C4-2B (cell line): ENCODE results near the gene MYH1.
A peak's percentile ranks its signal among the peaks of the same experiment; 100 is the strongest.

Experiments used
- H3K27ac ChIP-seq: fragments of 450-650 bp; 2 replicates; pipeline ENCODE4 v1.5.1; 2017
- ZFX ChIP-seq: fragments of 450-650 bp; IDR thresholded peaks from 2 replicates; pipeline ENCODE4 v1.6.1; 2017
- TF ChIP-seq, protein P1 (sequence below): fragments of 450-650 bp; conservative IDR thresholded peaks from 2 replicates; pipeline ENCODE4 v1.5.1; 2017; ENCODE audit warnings: mild to moderate bottlenecking

MYH1 gene

DNA sequence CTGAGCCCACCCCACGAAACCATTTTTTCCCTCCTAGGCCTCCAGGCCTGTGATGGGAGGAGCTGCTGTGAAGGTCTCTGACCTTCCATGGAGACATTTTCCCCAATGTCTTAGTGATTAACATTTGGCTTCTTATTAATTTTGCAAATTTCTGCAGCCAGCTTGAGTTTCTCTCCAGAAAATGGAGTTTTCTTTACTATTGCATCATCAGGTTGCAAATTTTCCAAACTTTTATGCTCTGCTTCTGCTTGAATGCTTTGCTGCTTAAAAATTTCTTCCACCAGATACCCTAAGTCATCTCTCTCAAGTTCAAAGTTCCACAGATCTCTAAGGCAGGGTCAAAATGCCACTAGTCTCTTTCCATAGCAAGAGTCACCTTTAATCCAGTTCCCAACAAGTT is 36.1 kb downstream of the MYH1 start:
- TF ChIP-seq, protein P1, sequence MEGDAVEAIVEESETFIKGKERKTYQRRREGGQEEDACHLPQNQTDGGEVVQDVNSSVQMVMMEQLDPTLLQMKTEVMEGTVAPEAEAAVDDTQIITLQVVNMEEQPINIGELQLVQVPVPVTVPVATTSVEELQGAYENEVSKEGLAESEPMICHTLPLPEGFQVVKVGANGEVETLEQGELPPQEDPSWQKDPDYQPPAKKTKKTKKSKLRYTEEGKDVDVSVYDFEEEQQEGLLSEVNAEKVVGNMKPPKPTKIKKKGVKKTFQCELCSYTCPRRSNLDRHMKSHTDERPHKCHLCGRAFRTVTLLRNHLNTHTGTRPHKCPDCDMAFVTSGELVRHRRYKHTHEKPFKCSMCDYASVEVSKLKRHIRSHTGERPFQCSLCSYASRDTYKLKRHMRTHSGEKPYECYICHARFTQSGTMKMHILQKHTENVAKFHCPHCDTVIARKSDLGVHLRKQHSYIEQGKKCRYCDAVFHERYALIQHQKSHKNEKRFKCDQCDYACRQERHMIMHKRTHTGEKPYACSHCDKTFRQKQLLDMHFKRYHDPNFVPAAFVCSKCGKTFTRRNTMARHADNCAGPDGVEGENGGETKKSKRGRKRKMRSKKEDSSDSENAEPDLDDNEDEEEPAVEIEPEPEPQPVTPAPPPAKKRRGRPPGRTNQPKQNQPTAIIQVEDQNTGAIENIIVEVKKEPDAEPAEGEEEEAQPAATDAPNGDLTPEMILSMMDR = no peak
- TF ChIP-seq ZFX = no peak
- H3K27ac ChIP-seq = no peak overlapping the region

DNA sequence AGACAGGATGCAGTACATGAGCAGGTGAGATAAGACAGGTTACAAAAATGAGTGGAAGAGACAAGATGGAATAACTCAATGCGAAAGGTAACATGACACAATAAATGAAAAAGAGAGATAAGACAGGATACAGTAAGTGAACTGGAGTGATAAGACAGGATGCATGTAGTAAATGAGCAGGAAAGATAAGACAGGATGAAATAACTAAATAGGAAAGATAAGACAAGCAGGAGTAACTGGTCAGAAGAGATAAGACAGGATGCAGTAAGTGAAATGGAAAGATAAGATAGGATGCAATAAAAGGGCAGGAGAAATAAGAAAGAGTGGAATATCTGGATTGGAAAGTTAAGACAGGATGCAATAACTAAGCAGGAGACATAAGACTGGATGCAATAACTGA is 40.6 kb downstream of the MYH1 start:
- no peak overlapping the region for H3K27ac ChIP-seq
- TF ChIP-seq, protein P1 = no peak
- TF ChIP-seq ZFX = no peak

DNA sequence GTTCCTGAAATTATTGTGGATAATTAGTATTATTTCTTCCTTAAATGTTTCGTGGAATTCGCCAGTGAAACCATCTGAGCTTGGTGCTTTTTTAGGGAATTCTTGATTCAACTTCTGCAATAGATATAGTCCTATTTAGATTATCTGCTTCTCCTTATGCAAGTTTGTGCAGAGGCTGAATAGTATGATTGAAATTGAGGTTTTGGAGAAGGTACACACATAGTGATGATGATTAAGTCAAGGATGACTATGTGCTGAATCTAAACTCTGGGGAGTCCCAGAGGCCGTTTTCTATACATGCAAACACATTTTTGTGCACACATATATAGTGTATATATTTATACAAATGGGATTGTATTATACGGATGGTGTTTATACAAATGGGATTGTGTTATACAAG is 43.8 kb downstream of the MYH1 start:
- H3K27ac ChIP-seq = no peak overlapping the region
- TF ChIP-seq, protein P1 = no peak
- TF ChIP-seq ZFX = no peak

DNA sequence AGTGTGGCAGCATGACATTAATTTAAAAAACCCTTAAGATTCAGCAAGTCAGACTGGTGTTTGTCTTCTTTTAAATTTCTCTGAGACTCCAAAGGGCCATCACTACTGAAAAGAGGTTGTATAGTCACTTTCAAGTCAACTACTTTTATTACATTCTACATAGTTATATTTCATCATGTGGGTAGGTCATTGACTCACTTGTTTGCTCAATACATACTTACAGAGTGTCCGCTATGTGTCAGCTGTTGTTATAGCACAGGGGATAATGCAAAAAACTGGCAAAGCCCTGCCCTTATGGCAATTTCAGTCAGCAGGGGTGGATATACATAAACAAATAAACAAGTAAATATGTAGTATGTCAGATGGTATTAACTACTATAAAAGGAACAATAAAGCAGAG is 46.5 kb downstream of the MYH1 start:
- TF ChIP-seq, protein P1 = no peak
- TF ChIP-seq ZFX = no peak
- H3K27ac ChIP-seq = no peak overlapping the region

DNA sequence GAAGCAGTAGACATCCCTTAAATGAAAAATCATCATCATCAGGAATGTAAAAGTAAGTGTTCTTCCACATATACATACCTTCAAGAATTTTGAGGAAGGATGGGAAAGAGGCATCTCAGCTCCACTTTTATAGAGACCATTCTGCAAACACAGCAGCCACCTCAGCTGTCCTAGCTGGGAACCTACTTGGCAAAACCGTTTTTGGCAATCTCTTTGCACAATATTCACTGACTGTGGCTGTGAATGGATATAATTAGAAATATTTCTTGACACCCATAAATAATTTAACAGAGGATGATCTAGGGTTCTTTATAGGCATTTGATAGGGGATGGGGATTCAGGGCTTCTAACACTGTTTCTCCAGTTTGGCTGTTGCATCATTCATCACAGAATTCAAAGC is 48.9 kb downstream of the MYH1 start, which contains the start of gene MYH4:
Gene MYH4, minus strand, starts transcription at position 101 of the 400 bp plus-strand sequence. CDS start 2,814 bp downstream, outside the sequence.
- no peak within 1 kb of the TSS for H3K27ac ChIP-seq
- no peak for TF ChIP-seq ZFX
- TF ChIP-seq, protein P1 = no peak

DNA sequence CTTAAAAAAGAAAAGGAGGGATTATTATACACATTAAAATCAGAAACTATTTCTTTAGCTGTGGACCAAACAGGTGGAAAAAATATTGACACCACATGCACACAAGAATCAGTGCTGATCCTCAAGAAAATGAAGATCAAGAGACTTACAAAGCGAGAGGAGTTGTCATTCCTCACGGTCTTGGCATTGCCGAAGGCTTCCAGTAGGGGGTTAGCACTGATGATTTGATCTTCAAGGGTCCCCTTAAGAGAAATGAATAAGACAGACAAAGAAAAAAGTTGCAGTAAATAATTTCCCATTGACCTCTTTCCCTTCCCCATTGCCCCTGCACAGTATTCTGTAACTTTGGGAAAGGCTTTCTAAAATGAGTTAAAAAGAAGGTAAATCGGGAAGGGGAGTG is 54.9 kb downstream of the MYH1 start:
- TF ChIP-seq, protein P1 = 0 out of 2 replicates have a peak, but pooled peaks have one; percentile 17
- no peak for TF ChIP-seq ZFX
- no peak overlapping the region for H3K27ac ChIP-seq

DNA sequence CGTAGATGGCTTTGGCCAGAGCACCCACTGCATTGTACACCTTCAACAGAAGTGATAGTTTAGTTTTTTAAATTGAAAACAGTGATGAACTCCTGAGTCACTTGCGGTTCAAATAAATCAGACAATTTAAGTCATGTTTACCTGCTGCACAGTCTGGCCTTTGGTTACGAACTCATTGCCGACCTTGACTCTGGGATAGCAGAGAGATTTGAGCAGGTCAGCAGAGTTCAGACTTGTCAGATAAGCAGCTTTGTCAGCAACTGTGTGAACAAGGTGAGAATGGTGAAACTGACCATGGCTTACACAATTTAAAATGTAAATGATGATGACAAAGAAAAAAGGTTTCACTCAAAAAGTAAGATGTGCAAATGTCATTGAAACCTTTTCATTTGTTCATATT is 58.3 kb downstream of the MYH1 start:
- no peak for TF ChIP-seq ZFX
- TF ChIP-seq, protein P1 = no peak

More for the DNA sequence above, 58.3 kb downstream of the MYH1 start:
- no peak overlapping the region for H3K27ac ChIP-seq
